ENCODE results near the gene BRSK2. TPM values are rescaled to one million over a fixed set of nuclear protein-coding genes. Genes with fewer than 3 reads are reported as not detected.
"Not testable (repeated sequence)": the region's sequence is repeated elsewhere in the genome, so short reads cannot be mapped to it uniquely, and the experiment has no call there.

BRSK2 gene
- total RNA-seq, 4 donors from 2014 or later = 0.26 to 0.30 TPM; not detected in 2

DNA sequence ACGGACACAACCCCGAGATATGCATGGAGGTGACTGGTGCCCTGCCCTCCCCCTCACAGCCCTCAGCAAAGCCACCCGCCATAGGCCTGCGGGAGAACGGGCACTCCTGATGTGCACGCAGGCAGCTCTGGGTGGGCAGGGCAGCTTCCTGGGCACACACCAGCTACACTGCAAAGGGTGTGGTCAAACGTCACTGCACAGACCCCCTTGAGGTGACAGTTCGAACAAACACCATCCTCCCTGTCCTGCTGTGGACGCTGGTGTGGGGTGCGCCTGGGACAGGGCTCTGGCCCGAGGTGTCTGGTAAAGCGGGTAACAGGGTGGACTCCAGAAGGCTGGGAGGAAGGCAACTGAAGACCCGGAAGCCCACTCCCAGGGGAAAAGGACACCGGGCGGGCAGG, 118.8 kb downstream of the BRSK2 start:
- no peak for TF ChIP-seq EP300 (IDR thresholded peaks at IDR 0.05)
- TF ChIP-seq, protein P1, sequence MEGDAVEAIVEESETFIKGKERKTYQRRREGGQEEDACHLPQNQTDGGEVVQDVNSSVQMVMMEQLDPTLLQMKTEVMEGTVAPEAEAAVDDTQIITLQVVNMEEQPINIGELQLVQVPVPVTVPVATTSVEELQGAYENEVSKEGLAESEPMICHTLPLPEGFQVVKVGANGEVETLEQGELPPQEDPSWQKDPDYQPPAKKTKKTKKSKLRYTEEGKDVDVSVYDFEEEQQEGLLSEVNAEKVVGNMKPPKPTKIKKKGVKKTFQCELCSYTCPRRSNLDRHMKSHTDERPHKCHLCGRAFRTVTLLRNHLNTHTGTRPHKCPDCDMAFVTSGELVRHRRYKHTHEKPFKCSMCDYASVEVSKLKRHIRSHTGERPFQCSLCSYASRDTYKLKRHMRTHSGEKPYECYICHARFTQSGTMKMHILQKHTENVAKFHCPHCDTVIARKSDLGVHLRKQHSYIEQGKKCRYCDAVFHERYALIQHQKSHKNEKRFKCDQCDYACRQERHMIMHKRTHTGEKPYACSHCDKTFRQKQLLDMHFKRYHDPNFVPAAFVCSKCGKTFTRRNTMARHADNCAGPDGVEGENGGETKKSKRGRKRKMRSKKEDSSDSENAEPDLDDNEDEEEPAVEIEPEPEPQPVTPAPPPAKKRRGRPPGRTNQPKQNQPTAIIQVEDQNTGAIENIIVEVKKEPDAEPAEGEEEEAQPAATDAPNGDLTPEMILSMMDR (IDR thresholded peaks at IDR 0.05) = no peak
- TF ChIP-seq POLR2A (IDR thresholded peaks at IDR 0.05) = no peak
- TF ChIP-seq POLR2AphosphoS5 (IDR thresholded peaks at IDR 0.05) = no peak
- Histone ChIP-seq H3K27ac (no peak overlapping the region), H3K4me3 (no peak overlapping the region), H3K9me3 (no peaks in the 10 kb centered on the region), H3K36me3 (no peaks in the 10 kb centered on the region), H3K27me3 (no peaks in the 10 kb centered on the region), H3K4me1 (peaks cover 47% of the 10 kb centered on the region)
- WGBS = 75% methylated on average over 2 of the region's 15 CpGs
- no peak for DNase-seq (ENCODE audit: low spot score in 2 of 2)

DNA sequence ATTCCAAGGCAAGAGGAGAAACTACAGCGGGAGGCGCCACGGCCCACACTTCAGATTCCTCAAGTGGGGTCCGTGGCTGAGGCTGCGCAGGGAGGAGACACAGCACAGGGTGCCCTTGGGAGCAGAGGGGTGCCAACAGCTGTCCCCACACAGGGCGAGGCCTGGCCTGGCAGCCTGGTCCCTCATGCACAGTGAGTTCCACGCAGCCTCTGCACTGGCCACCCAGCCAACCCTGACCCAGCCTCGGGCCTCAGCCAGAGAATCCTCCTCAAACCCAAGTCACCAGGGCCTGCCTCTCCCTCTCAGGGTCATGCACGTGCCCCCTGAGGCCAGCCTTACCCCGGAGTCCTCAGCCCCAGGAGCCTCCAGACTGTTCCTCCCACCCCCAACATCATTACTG, 119.3 kb downstream of the BRSK2 start:
- Histone ChIP-seq H3K27ac (no peak overlapping the region), H3K27me3 (no peaks in the 10 kb centered on the region), H3K4me3 (no peak overlapping the region), H3K4me1 (peaks cover 45% of the 10 kb centered on the region), H3K36me3 (no peaks in the 10 kb centered on the region), H3K9me3 (no peaks in the 10 kb centered on the region)
- TF ChIP-seq POLR2A (IDR thresholded peaks at IDR 0.05) (no peak), EP300 (IDR thresholded peaks at IDR 0.05) (no peak), POLR2AphosphoS5 (IDR thresholded peaks at IDR 0.05) (no peak)
- TF ChIP-seq, protein P1 (IDR thresholded peaks at IDR 0.05) = no peak
- 86% methylated on average over 7 of the region's 10 CpGs for WGBS
- DNase-seq (ENCODE audit: low spot score in 2 of 2) = peak in 1 of 2 donors; percentile 59

DNA sequence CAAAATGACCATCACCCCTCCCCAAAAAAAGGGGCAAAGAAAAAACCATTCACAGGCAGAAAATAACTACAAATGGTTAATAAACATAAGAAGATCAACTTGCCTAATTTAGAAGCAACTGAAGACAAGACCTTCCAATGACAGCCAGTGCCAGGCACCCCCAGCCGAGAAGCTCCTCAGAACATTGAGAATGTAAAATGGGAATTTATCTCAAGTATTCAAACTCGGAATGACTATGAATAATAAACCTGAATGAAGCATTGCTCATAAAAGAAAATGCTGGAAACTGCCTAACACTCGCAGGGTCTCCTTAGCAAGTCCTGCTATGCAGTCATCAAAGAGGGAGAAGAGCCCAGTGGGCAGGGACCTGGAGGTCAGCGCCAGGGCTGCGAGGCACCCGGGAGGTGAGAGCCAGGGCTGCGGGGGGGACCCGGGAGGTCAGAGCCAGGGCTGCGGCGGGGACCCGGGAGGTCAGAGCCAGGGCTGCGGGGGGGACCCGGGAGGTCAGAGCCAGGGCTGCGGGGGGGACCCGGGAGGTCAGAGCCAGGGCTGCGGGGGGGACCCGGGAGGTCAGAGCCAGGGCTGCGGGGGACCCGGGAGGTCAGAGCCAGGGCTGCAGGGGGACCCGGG, 120.0 kb downstream of the BRSK2 start:
- no peak for DNase-seq (ENCODE audit: low spot score in 2 of 2)
- 72% methylated on average over 12 of the region's 20 CpGs for WGBS
- Histone ChIP-seq H3K27ac (no peak overlapping the region), H3K4me1 (peaks cover 46% of the 10 kb centered on the region), H3K27me3 (no peaks in the 10 kb centered on the region), H3K4me3 (no peak overlapping the region), H3K9me3 (no peaks in the 10 kb centered on the region), H3K36me3 (no peaks in the 10 kb centered on the region)
- TF ChIP-seq POLR2AphosphoS5 (IDR thresholded peaks at IDR 0.05) = no peak
- no peak for TF ChIP-seq EP300 (IDR thresholded peaks at IDR 0.05)
- TF ChIP-seq, protein P1 (IDR thresholded peaks at IDR 0.05) = no peak
- TF ChIP-seq POLR2A (IDR thresholded peaks at IDR 0.05) = no peak

DNA sequence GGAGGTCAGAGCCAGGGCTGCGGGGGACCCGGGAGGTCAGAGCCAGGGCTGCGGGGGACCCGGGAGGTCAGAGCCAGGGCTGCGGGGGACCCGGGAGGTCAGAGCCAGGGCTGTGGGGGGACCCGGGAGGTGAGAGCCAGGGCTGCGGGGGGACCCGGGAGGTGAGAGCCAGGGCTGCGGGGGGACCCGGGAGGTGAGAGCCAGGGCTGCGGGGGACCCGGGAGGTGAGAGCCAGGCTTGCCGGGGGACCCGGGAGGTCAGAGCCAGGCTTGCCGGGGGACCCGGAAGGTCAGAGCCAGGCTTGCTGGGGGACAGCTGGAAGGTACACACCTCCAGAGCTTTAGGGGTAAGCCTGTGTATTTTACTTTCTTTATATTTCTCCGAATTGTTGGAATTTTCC, 120.6 kb downstream of the BRSK2 start:
- H3K36me3 ChIP-seq; H3K27ac ChIP-seq; H3K27me3 ChIP-seq; H3K9me3 ChIP-seq; DNase-seq (ENCODE audit: low spot score in 2 of 2); H3K4me3 ChIP-seq: not testable (repeated sequence)
- whole genome bisulfite sequencing = 77% methylated on average over 12 of the region's 18 CpGs
- peaks cover 48% of the 10 kb centered on the region for H3K4me1 ChIP-seq

DNA sequence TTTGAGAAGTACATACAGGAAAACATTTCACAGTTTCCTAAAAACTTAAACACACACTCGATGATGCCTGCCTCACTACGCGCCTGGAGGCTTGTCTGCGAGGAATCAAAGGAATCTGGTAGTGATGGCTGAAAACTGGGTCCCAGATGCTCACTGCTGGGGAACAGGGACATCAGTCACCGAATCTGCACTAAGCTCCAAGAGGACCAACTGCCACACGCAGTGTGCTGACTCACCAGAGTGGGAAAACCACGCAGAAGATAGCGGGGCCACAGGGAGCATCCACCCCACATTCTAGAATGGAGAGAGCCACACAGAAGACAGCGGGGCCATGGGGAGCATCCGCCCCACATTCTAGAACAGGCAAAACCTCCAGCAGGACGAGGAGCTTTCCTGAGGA, 121.2 kb downstream of the BRSK2 start:
- WGBS = 76% methylated on average over 11 of the region's 11 CpGs
- no peak for TF ChIP-seq POLR2A (IDR thresholded peaks at IDR 0.05)
- TF ChIP-seq EP300 (IDR thresholded peaks at IDR 0.05) = no peak
- TF ChIP-seq, protein P1 (IDR thresholded peaks at IDR 0.05) = no peak
- no peak for TF ChIP-seq POLR2AphosphoS5 (IDR thresholded peaks at IDR 0.05)
- Histone ChIP-seq H3K27me3 (no peaks in the 10 kb centered on the region), H3K27ac (no peak overlapping the region), H3K36me3 (no peaks in the 10 kb centered on the region), H3K4me3 (no peak overlapping the region), H3K9me3 (no peaks in the 10 kb centered on the region), H3K4me1 (peaks cover 54% of the 10 kb centered on the region)
- DNase-seq (ENCODE audit: low spot score in 2 of 2) = no peak
